Astrocyte (in vitro differentiated cells and primary cell): ENCODE measurements around the gene FKBP10.

Experiments
- CTCF ChIP-seq: IDR thresholded peaks from 2 replicates; pipeline ENCODE4 v1.5.1; 2011; ENCODE audit warnings: low read depth, mild to moderate bottlenecking, inconsistent platforms, low read length, moderate library complexity; ENCODE audit not compliant: insufficient read depth
- EZH2 ChIP-seq: IDR thresholded peaks from 2 replicates; pipeline ENCODE4 v1.6.1; 2012; ENCODE audit warnings: mild to moderate bottlenecking, low read length, inconsistent platforms; ENCODE audit not compliant: insufficient read depth

DNA sequence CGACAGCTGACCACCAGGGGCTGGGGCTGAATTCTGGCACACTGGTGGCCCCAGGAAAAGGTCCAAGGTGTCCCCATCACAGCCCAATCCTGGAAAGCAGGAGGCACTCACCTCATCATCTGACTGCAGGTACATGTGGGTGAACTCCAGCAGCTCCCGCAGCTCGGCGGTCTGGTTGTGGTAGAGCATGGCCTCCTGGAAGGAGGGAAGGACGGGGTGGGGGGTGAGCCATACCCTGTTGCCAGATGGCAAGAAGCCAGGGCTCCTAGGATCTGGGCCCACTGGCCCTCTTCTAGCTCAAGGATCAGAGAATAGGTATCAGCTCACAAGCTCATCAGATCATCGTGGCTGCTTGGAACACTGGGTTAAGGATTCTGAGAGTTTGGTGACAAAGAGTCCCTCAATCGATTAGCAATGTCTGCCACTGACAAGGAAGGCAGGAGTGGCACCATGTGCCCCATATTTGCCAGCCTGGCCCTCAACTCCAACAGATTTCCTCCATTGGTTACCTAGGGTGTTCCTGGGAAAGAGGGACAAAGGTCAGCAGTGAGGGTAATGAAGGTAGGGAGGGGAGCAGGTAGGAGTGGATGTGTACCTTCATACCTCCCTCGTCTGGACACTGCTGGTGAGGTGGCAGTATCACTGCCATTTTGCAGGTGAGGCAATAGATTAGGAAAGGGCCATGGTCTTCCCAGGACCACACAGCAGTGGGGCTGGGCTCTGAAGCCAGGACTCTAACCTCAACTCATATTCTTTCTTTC is 5.9 kb upstream of the FKBP10 start:
- TF ChIP-seq CTCF = no peak
- TF ChIP-seq EZH2 = no peak
